Mucosa of gallbladder (tissue), 1 donor: ENCODE results near the gene SRP68. TPM values are rescaled to one million over a fixed set of nuclear protein-coding genes. Genes with fewer than 3 reads are reported as not detected.
A peak's percentile ranks its signal among the peaks of the same experiment; 100 is the strongest.
"Not testable (repeated sequence)": the region's sequence is repeated elsewhere in the genome, so short reads cannot be mapped to it uniquely, and the experiment has no call there.

Source experiments
- DNase-seq: peaks from one replicate; pipeline ENCODE4 v3.0.0-alpha.2; 2020; ENCODE audit warnings: low spot score
- total RNA-seq: library from RNA; stranded (reverse); gene quantifications from one replicate; pipeline ENCODE4 v1.2.1, GENCODE V29; 2021
- donor health status: DM: no; HTN: no; CAD: no.

Gene SRP68
- total RNA-seq, 1 donor from 2014 or later = 69.8 TPM

DNA sequence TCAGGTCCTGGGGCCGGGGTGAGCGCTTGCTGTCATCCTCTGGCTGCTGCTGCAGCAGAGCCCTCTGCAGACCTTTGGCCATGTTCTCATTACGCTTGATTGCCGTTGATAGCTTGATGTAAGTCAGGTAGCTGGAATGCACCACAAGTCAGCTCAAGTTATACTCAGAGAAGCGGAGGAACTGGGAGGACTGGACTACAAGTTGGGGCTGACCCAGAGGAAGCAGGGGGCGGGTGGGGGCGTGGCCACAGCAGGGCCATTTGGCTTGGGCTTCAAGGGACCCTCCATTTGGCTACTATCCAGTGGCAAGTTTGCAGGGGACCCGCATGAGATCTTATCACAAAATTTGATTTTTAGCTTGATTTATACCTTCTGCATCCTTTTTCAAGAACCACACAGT, 26.3 kb downstream of the SRP68 start:
- no peak for DNase-seq

DNA sequence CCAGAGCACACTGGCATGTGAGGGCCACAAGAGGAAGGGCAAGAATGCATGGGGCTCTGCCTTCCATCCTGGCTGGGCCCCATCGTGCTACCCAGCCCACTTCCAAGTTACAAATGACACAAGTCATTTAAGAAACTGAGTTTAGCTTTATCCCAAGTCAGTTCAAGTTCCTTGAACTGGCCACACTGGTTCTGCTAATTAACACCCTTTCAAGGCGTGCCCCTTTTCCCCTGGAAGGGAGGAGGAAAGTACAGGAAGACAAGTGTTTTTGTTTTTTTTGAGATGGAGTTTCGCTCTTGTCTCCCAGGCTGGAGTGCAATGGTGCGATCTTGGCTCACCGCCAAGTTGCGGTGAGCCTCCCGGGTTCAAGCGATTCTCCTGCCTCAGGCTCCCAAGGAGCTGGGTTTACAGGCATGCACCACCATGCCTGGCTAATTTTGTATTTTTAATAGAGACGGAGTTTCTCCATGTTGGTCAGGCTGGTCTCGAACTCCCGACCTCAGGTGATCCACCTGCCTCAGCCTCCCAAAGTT, 27.8 kb downstream of the SRP68 start:
- DNase-seq = not testable (repeated sequence)

DNA sequence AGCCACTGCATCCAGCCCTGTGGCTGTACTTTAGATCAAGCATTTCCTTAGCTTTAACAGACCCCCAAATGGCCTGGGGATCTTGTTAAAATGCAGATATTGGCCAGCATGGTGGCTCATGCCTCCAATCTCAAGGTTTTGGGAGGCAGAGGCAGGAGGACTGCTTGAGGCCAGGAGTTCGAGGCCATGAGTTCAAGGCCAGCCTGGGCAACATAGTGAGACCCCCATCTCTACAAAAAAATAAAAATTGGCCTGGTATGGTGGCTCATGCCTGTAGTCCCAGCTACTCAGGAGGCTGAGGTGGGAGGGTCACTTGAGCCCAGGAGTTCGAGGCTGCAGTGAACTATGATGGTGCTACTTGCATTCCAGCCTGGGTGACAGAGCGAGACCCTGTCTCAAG, 29.4 kb downstream of the SRP68 start:
- not testable (repeated sequence) for DNase-seq

DNA sequence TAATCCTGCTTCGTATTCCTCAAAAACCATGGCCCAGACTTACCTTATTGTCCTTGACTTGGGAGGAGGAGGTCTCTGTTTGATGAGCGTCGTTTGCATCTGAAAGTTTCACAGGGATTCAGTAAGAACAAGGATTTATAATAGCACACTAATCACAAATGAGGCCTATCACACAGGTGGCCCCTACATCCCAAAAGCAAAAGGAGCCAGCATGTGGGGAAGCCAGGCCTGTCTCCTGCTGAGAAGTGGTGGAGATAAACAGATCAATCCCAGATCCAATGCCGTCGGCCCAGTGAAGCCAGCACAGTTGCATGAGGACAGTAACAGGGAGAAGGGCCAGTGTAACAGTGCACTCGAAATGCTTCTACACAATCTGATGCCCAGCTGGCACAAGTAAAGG, 31.9 kb downstream of the SRP68 start:
- no peak for DNase-seq

DNA sequence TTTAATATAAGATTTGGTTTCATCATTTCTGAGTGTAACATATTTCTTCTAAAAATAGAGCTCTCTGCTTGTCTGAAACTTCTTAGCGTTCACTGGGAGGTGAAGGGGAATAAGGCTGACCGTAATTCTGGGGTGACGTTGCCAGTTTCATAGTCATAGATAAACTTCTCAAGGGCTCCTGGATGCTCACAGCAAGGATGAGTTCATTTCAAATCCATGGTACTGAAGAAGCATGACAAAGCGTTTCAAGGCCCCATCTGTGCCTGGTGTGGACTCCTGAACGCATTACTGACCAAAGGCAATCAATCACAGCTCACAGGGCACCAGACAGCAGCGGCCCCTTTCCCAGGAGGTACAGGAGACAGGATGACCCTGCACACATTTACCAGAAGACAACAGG, 33.2 kb downstream of the SRP68 start:
- DNase-seq = no peak

DNA sequence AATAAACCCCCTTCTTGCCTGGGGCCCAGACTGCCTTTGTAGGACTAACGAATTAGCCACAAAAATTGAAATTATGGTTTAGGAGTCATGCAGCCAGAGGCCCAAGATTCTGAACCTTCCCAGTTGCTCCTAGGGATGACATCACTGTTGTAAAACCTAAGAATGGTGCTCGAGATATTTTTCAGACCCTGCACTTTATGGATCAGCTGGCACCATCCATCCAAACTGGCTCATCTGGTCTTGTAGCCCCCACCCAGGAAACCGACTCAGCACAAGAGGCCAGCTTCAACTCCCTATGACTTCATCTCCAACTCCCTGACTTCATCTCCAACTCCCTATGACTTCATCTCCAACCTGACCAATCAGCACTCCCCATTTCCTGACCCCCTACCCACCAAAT, 34.3 kb downstream of the SRP68 start:
- no peak for DNase-seq

DNA sequence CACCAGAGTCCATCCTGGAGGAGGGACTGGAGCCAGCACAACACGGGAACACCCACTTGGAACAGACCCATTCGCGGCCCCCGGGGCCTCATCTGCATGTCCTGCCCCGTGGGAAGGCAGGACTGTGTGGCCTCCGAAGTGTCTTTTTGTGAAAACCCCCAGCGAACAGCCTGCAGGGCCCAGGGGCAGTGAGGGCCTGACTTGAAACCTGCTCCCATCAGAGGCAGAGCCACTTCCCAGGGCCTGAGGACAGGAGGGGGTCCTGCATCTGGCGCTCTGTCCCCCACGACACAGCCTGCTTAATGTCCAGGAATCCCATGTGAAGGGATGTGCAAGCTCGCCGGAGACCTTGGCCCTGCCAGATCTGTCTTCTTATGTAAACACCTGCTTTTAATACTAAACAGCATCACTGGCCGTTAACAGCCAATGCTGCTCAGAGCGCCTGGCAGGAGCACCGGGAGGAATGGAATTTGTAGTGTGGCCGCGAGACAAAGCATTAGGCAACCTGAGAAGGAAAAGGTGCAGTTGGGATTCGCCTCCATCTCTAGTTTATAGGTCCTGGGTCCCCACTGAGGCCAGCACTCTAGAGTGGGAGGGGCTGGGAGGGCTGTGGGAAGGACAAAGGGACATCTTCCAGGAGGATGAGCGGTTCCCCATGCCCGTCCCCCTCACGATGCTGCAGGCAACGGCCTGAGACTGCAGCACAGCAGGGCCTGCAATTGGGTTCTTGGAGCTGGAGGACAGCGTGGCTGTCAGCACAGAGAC, 35.6 kb downstream of the SRP68 start:
- DNase-seq = peak; percentile 66

DNA sequence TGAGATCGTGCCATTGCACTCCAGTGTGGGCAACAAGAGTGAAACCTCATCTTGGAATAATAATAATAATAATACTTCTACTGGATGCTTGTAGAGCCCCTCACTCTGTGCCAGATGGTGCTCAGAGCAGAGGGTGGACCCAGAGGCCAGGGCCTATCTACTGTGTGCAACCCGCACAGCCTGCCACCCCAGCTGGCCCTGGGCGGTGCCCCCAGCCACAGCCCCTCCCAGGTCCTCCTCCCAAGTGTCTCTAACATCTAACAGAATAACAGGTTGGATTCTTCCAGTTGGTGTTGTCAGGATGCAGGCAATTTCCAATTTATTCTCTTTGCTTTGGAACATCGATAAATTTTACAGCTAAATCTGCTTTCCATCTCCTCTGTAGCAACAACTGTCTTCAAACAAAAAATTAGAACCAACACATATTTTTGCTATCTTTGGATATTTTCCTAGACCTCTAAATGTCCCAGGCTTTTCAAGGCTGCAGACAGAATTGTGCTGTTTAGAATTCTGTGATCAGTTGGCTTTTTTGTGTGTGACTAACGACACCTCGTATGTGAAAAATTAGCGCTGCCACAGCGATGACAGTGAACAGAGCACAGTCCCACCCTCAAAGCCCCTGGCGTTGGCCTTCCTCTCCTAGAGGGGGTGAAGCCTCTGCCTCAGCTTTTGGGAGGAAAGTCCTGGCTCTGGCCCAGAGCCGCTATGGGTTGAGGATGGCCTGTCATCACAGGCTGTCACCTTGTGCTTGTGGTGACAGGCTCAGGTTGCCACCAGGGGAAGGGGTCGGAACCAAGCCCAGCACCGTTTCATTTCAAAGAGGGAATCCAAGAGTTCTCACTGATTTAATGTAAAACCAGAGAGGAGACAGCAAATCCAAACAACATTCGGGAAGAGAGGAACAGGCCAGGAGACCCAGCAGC, 37.6 kb downstream of the SRP68 start:
- DNase-seq = no peak

DNA sequence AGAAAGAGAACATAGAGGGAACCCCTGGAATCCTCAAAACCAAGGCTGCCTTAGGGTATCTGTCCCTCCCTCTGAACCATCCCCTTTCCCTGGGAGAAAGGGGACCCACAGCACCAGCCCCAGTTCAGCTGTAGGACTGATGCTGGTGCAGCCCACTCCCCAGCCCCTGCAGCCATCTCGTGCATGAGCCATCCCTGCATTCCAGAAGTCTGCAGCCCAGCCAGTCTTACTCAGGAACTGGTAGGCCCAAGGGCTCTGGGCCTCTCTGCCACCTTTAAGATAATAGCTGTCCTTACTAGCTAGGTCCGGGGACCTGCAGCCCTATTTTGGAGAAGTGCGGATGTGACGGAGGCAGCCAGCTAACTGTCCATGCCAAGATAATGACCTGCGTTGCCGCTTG, 39.2 kb downstream of the SRP68 start:
- no peak for DNase-seq

DNA sequence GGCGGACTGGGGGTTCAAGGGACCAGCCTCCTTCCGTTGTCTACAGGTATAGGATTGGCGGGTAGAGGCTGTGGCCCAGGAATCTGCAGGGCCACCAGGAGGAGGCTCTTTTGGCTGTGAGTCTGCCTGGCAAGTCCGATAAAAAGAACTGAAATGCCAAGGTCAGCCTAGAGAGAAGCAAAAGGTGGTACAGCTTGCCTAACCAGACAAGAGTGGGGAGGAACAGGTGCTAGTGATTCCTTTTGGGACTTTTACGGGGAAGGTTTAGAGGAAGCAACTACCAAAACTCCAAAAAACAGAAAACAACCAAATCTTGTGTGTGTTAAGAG, 39.6 kb downstream of the SRP68 start:
- DNase-seq = no peak

DNA sequence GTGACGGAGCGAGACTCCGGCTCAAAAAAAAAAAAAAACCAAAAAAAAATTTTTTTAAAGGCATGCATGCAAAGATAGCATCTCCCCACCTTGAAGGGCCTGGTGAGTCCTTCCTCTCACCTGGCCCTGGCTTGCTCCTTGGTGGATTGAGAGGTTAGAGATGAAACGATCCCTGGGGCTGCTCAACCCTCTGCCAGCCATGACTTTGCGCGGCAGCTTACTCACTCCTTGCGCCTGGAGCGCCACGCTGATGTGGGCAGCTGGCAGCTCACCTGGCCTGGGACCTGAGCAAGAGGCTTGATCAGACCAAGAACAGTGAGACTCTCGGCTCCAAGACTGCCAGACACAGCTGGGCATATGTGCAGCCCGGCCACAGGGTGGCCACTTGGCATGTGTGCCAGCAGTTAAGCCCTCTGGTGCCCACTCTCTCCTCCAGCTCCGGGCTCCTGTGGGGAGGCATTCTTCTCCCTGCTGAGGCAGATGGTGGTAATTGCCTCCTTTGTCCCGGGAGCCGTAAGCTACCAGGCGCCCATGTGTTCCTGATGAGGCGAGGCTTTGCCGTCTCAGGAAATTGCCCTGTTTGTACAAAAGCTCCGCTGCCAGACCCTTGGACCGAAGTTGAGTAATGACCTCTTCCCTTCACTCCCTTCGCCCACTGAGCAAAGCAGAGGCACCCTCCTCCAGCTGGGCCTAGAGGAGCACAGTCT, 40.1 kb downstream of the SRP68 start:
- no peak for DNase-seq

DNA sequence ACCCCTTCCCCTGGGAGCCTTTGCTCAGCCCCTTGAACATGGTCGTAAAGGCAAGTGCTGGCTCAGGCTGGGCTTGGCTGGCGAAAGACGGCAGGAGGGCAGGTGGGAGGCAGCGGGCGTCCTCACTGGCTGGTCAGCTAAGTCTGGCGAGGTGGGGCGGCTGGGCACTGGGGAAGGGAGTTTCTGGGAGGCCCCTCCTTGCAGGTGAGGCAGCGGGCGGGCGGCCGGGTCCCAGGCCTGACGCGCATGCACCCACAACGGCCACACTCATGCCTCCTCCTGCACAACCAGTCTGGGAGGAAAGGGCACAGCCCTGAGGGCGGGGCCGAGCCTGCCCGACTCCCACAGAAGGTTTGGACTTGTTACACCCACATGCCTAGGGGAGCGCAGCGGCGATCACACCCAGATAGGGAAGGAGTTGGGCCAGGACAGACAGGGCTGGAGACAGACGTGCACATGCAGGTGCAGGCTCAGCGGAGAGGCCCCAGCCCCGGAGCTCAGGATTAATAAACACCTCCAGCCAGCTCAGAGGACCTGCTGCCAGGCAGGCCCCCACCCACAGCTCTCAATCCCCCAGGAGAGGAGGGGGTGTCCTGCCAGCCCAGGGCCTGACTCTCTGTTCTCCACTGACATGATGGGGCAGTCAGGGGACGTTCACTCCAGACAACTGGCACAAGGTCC, 45.0 kb downstream of the SRP68 start, which contains the start of gene EVPL:
TSS of gene EVPL (minus strand) at position 148 of the 681 bp plus-strand sequence. CDS start at position 40, 108 bp downstream.
- DNase-seq = peak; percentile 71

DNA sequence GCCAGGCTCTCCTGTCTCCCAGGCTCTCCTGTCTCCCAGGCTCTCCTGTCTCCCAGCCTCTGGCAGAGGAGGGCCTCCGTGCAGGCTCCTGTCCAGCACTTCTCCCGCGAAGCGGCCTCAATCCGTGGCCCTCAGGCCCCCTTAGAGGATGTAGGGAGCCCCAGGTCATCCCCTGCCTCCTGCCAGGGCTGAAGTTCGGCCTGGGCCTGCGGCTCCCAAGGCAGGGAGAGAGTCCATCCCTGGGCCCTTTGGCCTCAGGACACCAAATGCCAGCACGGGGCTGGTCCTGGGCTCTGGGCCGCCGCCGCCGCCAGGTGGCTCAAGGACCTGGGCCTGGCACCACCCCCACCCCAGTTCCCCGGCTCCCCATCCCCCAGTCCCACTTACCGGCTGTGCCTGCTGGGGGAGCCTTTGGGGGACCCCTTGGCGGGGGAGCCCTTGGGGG, 45.6 kb downstream of the SRP68 start:
- no peak for DNase-seq

DNA sequence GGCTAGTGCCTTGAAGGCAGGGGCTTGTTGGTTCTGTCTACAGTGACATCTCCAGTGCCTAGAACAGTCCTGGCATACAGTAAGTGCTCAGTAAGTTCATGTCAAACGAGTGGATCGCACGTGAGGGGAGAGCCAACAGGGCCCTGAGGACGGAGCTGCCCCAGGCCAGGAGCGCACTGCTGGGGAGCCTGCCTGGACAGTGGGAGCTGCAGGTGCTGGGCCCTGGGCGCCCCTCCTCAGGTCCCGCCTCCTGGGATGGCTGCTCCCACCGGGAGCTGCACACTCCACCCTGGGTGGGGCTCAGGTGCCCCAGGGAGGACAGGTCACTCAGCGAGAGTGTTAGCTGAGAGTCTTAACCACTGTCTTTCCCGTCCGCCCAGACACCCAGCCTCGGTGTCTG, 47.0 kb downstream of the SRP68 start:
- no peak for DNase-seq

DNA sequence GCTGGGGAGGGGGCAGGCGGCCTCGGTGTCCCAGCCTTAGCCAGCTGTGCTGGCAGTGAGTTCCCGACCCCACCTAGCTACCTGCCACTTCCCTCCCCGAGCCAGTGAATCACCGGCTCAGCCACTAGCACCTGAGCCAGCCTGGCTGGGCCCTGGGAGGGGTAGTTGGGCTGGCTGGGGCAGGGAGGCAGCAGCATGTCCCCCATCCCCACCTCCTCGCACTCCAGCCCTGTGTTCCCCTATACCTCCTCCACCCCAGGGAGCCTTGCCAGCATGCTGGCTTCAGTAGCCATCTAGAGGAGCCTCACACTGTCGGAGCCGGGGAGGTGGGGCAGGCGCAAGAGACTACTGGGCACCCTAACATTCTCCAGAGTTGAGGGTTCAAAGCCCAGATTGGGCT, 48.0 kb downstream of the SRP68 start:
- no peak for DNase-seq

DNA sequence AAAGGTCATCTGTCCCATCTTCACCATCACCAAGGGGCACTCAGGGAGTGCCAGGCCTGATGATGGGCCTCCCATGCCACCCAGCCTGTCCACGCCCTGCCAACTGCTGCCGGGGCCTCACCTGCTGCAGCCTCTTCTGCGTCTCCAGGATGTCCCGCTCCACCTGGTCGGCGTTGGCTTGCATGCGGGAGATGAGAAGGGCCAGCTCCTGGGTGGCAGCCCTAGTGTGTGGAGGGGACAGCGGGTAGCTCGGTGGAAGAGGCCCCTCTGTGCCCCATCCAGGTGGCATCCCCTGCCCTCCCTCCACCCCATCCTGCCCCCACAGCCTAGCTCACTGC, 48.4 kb downstream of the SRP68 start:
- no peak for DNase-seq

DNA sequence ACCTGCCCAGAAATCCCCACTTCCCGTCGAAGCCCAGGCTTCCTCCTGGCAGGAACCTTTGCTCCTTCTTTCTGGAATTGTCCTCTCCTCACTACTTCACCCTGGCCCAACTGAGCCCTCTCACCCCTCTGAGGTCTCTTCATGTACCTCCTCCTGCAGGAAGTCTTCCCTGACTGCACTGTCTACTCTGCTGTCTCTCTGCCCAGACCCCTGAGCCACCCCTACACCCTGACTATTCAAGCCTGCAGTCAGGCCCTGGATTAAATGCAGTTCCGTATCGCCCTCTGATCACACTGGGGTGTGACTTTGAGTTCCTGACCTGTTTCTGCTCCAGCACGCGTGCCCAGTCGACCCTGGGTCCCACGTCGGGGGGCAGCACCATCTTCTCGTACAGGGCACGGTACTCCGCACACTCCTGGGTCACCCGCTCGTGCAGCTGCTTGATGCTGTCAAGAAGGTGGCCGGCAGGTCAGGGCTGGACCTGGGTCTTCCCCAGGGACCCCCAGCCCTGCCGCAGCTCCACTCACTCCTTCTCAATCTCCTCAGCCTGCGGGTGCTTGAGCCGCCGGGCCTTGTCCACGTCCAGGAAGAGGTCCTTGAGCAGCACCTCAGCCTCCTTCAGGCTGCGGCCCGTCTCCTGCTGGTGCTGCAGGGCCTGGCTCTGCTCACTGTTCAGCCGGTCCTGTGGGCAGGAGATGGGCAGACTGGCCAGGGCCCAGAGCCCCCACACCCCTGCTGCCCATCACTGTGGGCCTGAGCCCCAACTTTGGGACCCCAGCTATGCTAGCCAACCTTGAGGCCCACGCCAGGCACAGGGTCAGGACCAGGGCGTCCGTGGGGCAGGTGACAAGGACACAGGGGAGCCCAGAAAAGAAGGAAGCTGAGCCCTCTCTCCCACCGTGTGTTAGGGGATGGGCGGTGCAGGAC, 49.1 kb downstream of the SRP68 start:
- no peak for DNase-seq

DNA sequence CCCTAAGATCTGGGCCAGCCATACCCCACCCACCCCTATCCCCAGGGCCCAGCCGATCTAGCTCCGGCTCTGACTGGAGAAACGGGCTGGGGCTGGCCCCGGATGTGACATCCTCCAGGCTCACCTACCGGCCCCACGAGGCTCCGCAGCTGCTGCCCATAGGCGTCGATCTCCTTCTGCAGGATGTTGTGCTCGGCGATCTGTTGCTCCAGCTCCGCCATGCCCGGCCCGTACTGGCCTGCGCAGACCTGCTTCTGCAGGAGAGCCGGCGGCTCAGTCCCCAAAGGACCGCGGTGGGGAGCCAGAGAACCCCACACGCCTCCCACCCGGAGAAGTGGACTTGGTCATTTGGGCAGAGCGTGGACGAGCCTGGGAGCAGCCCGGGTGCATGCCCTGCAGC, 50.0 kb downstream of the SRP68 start:
- no peak for DNase-seq

DNA sequence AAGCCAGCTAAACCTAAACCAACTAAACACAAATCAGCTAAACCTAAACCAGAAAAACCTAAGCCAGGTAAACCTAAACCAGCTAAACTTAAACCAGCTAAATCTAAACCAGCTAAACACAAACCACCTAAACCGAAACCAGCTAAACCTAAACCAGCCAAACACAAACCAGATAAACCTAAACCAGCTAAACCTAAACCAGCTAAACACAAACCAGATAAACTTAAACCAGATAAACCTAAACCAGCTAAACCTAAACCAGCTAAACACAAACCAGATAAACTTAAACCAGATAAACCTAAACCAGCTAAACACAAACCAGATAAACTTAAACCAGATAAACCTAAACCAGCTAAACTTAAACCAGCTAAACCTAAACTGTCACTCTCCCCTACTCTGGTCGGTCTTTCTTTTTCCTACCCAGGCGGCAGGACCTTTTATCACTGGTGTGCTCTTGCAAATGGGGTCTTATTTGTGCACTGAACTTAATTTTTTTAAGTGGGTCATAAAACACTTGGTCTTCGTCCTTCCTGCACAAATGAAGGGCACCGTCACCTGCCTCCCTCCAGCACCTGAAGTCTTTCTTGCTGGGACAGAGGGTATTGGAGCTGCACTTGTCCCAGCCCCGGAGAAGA, 52.4 kb downstream of the SRP68 start:
- DNase-seq = no peak

DNA sequence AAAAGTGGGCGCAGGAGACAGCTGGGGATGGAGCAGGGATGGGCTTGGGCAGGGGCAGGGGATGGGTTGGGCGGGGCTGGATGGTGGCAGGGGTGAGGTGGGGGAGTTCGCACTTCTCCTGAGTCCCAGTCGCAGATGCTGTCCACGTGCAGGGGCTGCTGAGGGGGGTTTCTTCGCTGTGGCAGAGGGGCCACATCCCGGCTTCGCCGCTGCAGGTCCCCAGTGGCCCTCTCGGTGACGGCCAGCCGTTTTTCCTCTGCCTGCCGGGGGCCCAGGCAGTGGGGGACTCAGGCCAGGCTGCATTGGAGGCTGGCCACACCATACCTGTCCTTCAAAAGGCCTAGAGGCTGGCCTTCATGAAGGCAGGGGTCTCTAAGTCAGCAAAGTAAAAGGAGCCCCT, 53.5 kb downstream of the SRP68 start:
- DNase-seq = no peak
